OCI-LY3 (cell line): Measurements from ENCODE around the gene N4BP2L2.

ENCODE experiments used
- CTCF ChIP-seq: fragments of 200-600, 300-600 bp; sonication (generic); IDR thresholded peaks from 2 replicates; pipeline ENCODE4 v1.5.1; 2014; ENCODE audit warnings: antibody characterized with exemption, low read length, low read depth
- EZH2phosphoT487 ChIP-seq: fragments of 200-600 bp; shearing (Covaris generic); IDR thresholded peaks from 2 replicates; pipeline ENCODE4 v1.6.1; 2018; ENCODE audit warnings: antibody characterized with exemption, mixed run types, low read depth

GRCh38 chr13:32538143-32538620 lies 413 bp downstream of the N4BP2L2 start:
- no peak for TF ChIP-seq CTCF
- no peak for TF ChIP-seq EZH2phosphoT487
